Activated CD8-positive, alpha-beta T cell treated with anti-CD3 and anti-CD28 coated beads for 36 hours (primary cell): ENCODE results near the gene ERCC8. TPM values are rescaled to one million over a fixed set of nuclear protein-coding genes. Genes with fewer than 3 reads are reported as not detected.

ENCODE experiments used
- ATAC-seq: fragments of 200-7000 bp; cut with Tn5 transposase; one replicate; pipeline ENCODE4 v1.10.0; 2021; ENCODE audit warnings: mild to moderate bottlenecking, moderate library complexity
- CTCF ChIA-PET: fragments of 350-600 bp; sonication (Branson Sonifier 250); formaldehyde crosslinking; loops from one replicate; lab custom pipeline; 2021; ENCODE audit warnings: antibody characterized with exemption; lab: Charles Lee
- POLR2A ChIA-PET: fragments of 350-600 bp; sonication (Branson Sonifier 250); formaldehyde crosslinking; loops from one replicate; lab custom pipeline; 2021; ENCODE audit warnings: antibody characterized with exemption; lab: Charles Lee
- DNase-seq: peaks from one replicate; pipeline ENCODE4 v3.0.0-alpha.2; 2020
- H3K27ac Mint-ChIP-seq: one replicate; pipeline ENCODE4 v1.8.0; 2021; ENCODE audit warnings: mild to moderate bottlenecking, mixed read lengths
- H3K27me3 Mint-ChIP-seq: one replicate; pipeline ENCODE4 v1.8.0; 2021; ENCODE audit warnings: mixed read lengths
- H3K36me3 Mint-ChIP-seq: one replicate; pipeline ENCODE4 v1.8.0; 2021; ENCODE audit warnings: low read depth, mixed read lengths
- H3K4me1 Mint-ChIP-seq: one replicate; pipeline ENCODE4 v1.8.0; 2021; ENCODE audit warnings: low read depth, mixed read lengths
- H3K4me3 Mint-ChIP-seq: one replicate; pipeline ENCODE4 v1.8.0; 2021; ENCODE audit warnings: mild to moderate bottlenecking, moderate library complexity, mixed read lengths
- H3K9me3 Mint-ChIP-seq: one replicate; pipeline ENCODE4 v1.8.0; 2021; ENCODE audit warnings: mixed read lengths
- CTCF ChIP-seq: fragments of 200-600 bp; IDR thresholded peaks from one replicate; pipeline ENCODE4 v1.8.0; 2022; ENCODE audit warnings: antibody characterized with exemption, mild to moderate bottlenecking
- intact Hi-C: fragments of 100-400 bp; cut with micrococcal nuclease; formaldehyde crosslinking; loops from one replicate; pipeline ENCODE4 v1.10.0; 2022
- total RNA-seq, 2 experiments: library from RNA; stranded (reverse); gene quantifications; one replicate each; pipeline ENCODE4 v1.2.3, GENCODE V29; 2021

The ERCC8 gene
- total RNA-seq, 2 experiments from 2014 or later, result 10.8 to 11.7 TPM

- peak; percentile 95 for ATAC-seq
- peak within 1 kb of the TSS; percentile 69 for H3K4me3 Mint-ChIP-seq
- intact Hi-C loops, result no loop called here
- H3K9me3 Mint-ChIP-seq, result no peaks in the 10 kb centered on the region
- no peaks in the 10 kb centered on the region for H3K36me3 Mint-ChIP-seq
- CTCF ChIA-PET, result no interaction called here
- H3K27me3 Mint-ChIP-seq, result peaks cover 50% of the 10 kb centered on the region
- POLR2A ChIA-PET, result no interaction called here
- H3K27ac Mint-ChIP-seq, result no peak within 1 kb of the TSS
- H3K4me1 Mint-ChIP-seq, result peaks cover 6% of the 10 kb centered on the region
- peak; percentile 67 for DNase-seq
- peak; percentile 37 for TF ChIP-seq CTCF
Measured at GRCh38 chr5:60843936-60844905, 100.6 kb downstream of the ERCC8 start, which contains the start of gene ELOVL7. TSS of gene ELOVL7 (minus strand) at chr5:60844269. CDS start at chr5:60787397, 56,872 bp downstream.

GRCh38 chr5:60843386-60843935, 101.4 kb downstream of the ERCC8 start:
- DNase-seq (peak; percentile 14), ATAC-seq (no peak)
- TF ChIP-seq CTCF, result no peak
- H3K27ac Mint-ChIP-seq, result no peak overlapping the region
- intact Hi-C loops, result no loop called here
- peaks cover 6% of the 10 kb centered on the region for H3K4me1 Mint-ChIP-seq
- H3K9me3 Mint-ChIP-seq, result no peaks in the 10 kb centered on the region
- H3K36me3 Mint-ChIP-seq, result no peaks in the 10 kb centered on the region
- peaks cover 50% of the 10 kb centered on the region for H3K27me3 Mint-ChIP-seq
- ChIA-PET CTCF (interaction anchor here (1.0 kb wide), 1 partner anchor 145 kb away, joined by 3 read pairs; no protein-coding TSS in a partner anchor), POLR2A (no interaction called here)
- H3K4me3 Mint-ChIP-seq, result peak overlapping the region; percentile 65

- CTCF ChIA-PET, result interaction anchor here (1.0 kb wide), 1 partner anchor 145 kb away, joined by 3 read pairs; no protein-coding TSS in a partner anchor
Measured at GRCh38 chr5:60842871-60843385, 101.9 kb downstream of the ERCC8 start.

GRCh38 chr5:60841361-60841760, 103.5 kb downstream of the ERCC8 start:
- intact Hi-C loops, result no loop called here
- no peak for TF ChIP-seq CTCF
- Mint-ChIP-seq H3K9me3 (no peaks in the 10 kb centered on the region), H3K4me1 (peaks cover 6% of the 10 kb centered on the region), H3K27ac (no peak overlapping the region), H3K4me3 (no peak overlapping the region), H3K36me3 (no peaks in the 10 kb centered on the region), H3K27me3 (peaks cover 44% of the 10 kb centered on the region)
- no peak for DNase-seq
- no peak for ATAC-seq
- POLR2A ChIA-PET, result no interaction called here
- CTCF ChIA-PET, result no interaction called here

More at GRCh38 chr5:60842871-60843385, 101.9 kb downstream of the ERCC8 start:
- DNase-seq (no peak), ATAC-seq (no peak)
- no peaks in the 10 kb centered on the region for H3K36me3 Mint-ChIP-seq
- POLR2A ChIA-PET, result no interaction called here
- H3K4me3 Mint-ChIP-seq, result peak overlapping the region; percentile 65
- no peak for TF ChIP-seq CTCF
- H3K27ac Mint-ChIP-seq, result no peak overlapping the region
- no peaks in the 10 kb centered on the region for H3K9me3 Mint-ChIP-seq
- peaks cover 50% of the 10 kb centered on the region for H3K27me3 Mint-ChIP-seq
- intact Hi-C loops, result no loop called here
- peaks cover 6% of the 10 kb centered on the region for H3K4me1 Mint-ChIP-seq
